ENCODE data around the gene TSTD2.

TSTD2 gene

DNA sequence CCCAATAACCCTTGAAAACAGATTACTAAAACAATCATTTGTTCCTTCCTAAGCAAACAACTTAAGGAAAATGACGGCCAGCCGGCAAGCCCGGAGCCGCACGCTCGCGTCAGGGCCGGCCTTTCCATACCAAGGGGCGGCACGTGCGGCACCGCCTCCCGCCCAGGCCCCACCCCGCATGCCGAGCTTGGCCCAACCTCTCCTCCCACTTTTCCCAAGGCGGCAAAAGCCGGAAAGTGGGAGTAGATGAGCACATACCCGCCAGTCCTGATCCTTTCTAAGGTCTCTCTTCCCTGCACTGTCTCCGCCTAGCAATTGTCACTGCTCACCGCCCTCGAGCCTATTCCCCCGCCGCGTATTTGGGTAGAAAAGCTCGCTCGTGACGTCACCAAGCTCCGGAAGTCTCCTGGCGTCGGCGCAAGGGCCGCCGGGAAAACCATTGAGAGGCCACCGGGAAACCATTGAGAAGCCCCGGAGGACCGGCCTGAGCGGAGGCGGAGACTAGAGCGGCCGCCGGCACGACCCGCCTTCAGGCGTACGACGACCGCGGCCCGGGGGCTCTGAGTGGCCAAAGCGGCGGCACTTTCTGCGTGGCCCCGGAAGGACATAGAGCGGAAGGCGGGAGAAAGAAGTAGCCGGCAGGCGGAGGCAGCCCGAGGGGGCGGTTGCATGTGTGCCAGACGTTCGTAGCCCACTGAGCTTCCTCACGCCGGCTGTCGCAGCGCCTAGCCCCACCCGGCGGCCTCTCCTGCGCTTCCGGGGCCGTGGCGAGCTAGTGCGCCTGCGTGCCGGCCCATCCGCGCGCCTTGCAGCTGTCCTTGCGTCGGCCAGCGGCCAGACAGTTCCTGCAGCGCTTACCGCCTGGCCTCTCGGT is at the start of gene TSTD2, which contains the start of gene NCBP1:
TSTD2 (minus strand) TSS at position 384 of the 874 bp plus-strand sequence. CDS start 5,806 bp downstream, outside the sequence.
NCBP1 (plus strand) TSS at position 837 of the 874 bp plus-strand sequence. CDS start 61 bp downstream, outside the sequence.
- peak; percentile 50 to 97 for DNase-seq (ENCODE audit: low read depth in 1 of 2, low spot score in 1 of 2)
- no peak for TF ChIP-seq JUND (IDR thresholded peaks at IDR 0.05; ENCODE audit: low read depth)
- in situ Hi-C loops (cut with HindIII; ENCODE audit: low pct_unique_long_range_greater_than_20kb, low sequenced_read_pairs), result no loop called here

DNA sequence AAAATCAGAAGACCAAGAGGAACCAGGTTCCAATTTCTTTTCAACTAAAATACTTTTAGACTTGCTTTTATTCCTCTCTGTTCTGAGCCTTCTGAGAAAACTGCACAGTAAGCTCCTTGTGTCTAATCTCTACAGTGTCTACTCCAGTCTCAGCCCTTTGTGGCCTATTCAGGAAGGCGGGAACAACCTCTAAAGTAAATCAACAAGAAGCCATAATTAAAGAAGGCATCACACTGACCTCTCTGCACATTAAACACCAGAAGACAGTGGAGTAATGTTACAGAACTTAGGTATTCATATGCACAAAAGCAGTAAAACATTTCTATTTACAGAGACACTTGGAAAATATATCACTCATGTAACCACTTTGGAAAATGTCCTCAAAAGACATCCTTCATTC is 49.1 kb upstream of the TSTD2 start:
- in situ Hi-C loops (cut with HindIII; ENCODE audit: low pct_unique_long_range_greater_than_20kb, low sequenced_read_pairs), result no loop called here
- no peak for TF ChIP-seq JUND (IDR thresholded peaks at IDR 0.05; ENCODE audit: low read depth)
- DNase-seq (ENCODE audit: low read depth in 1 of 2, low spot score in 1 of 2), result no peak

DNA sequence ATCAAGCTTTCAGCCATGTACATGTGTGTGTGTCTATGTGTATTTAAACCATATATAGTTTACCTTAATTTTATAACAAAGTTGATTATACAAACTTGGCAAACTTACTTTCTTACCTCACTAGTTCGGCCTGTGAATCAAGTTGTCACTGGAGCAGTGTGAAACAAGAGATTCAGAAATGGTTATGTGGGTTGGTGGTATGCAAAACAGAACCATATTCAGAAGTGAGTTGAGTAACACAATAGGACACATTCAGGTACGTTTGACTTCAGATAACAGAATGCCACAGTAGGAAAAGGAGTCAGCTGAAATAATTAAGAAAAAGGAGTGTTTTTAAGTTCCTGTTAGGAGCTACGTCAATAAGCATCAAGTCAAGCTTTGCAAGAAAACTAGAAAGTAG is 42.5 kb upstream of the TSTD2 start:
- TF ChIP-seq JUND (IDR thresholded peaks at IDR 0.05; ENCODE audit: low read depth), result no peak
- in situ Hi-C loops (cut with HindIII; ENCODE audit: low pct_unique_long_range_greater_than_20kb, low sequenced_read_pairs), result no loop called here

DNA sequence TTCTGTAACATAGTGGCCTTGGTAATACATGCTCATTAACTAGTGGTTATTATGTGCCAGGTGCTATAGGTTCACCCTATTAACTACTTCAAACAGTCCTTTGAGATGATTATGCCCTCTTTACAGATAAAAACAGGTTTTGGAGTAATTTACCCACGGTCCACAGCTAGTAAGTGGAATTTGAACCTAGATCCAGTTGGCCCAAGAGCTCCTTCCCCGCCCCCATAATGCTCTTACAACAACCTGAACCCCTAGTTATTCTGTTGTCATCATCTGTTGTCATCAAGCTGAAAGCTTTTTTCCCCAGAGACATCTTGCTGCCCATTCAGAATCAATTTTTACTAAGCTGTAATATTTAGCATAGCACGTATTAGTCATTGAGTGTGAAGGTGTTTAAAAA is 40.8 kb upstream of the TSTD2 start:
- DNase-seq (ENCODE audit: low read depth in 1 of 2, low spot score in 1 of 2), result no peak
- TF ChIP-seq JUND (IDR thresholded peaks at IDR 0.05; ENCODE audit: low read depth), result no peak
- in situ Hi-C loops (cut with HindIII; ENCODE audit: low pct_unique_long_range_greater_than_20kb, low sequenced_read_pairs), result no loop called here

More for the DNA sequence above, 42.5 kb upstream of the TSTD2 start:
- no peak for DNase-seq (ENCODE audit: low read depth in 1 of 2, low spot score in 1 of 2)

DNA sequence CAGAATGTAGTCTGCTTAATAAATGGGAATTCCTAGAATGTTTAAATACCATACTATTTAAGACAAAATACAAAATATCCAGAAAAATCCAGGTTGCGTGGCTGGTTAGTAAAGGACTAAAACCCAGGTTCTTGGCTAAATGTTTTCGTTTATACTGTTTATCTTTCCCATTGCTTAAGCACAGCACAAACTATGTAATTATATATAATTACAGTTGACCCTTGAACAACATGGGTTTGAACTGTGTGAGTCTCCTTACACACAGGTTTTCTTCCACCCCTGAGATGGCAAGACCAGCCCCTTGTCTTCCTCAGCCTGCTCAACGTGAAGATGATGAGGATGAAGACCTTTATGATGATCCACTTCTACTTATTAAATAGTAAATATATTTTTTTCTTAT is 39.2 kb upstream of the TSTD2 start:
- in situ Hi-C loops (cut with HindIII; ENCODE audit: low pct_unique_long_range_greater_than_20kb, low sequenced_read_pairs), result no loop called here
- no peak for TF ChIP-seq JUND (IDR thresholded peaks at IDR 0.05; ENCODE audit: low read depth)
- DNase-seq (ENCODE audit: low read depth in 1 of 2, low spot score in 1 of 2), result no peak

DNA sequence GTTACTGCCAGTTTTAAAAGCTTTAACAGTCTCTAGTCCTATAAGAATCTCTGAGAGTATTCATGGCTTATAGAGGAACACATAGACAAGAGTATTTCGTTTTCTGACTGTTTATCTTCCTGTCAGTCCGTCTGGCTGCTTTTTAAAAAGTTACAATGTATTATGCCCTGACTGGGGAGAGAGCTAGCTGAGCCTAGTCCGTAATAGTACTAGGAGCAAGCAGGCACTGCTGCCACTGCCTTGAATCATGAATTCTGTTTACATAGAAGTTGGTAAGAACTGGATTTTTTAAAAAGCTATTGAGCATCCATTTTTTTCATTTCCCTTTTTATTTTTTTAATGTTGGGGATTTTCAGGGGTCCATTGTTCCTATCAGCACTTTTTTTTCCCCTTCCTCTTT is 37.4 kb upstream of the TSTD2 start:
- in situ Hi-C loops (cut with HindIII; ENCODE audit: low pct_unique_long_range_greater_than_20kb, low sequenced_read_pairs), result no loop called here

DNA sequence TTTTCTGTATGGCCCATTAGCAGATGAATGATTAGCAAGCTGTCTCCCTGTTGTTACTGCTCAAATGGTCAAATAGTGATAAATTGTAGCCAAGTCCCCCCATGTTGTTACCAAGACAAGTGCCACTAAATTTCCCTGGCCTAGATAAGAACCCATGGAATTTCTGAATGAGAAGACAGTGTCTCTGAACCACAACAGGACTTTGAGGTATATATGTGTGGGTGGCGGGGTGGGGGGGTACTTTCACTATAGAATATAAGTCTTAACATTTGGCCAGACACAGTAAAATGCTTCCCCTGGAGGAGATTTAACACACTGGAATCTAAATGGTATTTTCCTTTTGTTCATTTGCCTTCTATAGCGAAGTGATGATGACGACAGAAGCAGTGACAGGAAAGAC is 35.3 kb upstream of the TSTD2 start:
- no peak for TF ChIP-seq JUND (IDR thresholded peaks at IDR 0.05; ENCODE audit: low read depth)
- no peak for DNase-seq (ENCODE audit: low read depth in 1 of 2, low spot score in 1 of 2)
- in situ Hi-C loops (cut with HindIII; ENCODE audit: low pct_unique_long_range_greater_than_20kb, low sequenced_read_pairs), result no loop called here

More for the DNA sequence above, 37.4 kb upstream of the TSTD2 start:
- DNase-seq (ENCODE audit: low read depth in 1 of 2, low spot score in 1 of 2), result no peak
- no peak for TF ChIP-seq JUND (IDR thresholded peaks at IDR 0.05; ENCODE audit: low read depth)

DNA sequence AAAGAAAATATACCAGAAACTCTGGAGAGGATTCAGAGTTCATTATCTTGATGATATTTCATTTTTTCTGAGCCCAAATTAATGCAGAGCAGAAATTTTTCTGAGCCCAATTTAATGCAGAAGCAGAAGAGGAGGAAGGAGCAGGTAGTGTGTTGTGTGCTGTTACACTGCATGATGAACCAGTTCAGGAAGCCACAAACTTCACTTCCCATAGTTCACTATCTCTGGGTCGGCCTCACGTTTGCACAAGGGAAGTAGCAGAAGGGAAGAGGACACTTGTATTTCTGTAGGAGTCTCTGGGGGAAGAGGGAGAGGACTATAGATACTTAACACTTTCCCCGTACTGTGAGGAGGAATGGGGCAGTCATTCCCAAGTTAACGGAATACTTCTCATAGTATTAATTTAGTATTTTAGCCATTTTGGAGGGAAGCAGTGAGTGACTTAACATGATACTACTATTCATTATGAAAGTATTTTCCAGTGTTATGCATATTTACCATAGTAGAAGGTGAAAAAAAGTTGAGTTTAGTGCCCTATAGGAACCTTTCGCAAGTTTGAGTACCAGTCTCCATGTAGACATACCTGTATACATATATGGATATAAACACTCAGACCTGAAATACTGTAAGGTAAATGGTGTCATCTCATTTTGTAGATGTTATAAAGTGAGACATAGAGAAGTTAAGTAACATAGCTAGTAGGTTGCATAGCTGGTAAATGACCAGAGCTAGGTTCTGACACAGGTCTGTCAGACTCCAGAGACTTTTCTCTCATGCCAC is 33.9 kb upstream of the TSTD2 start:
- no peak for DNase-seq (ENCODE audit: low read depth in 1 of 2, low spot score in 1 of 2)
- no peak for TF ChIP-seq JUND (IDR thresholded peaks at IDR 0.05; ENCODE audit: low read depth)
- in situ Hi-C loops (cut with HindIII; ENCODE audit: low pct_unique_long_range_greater_than_20kb, low sequenced_read_pairs), result no loop called here

DNA sequence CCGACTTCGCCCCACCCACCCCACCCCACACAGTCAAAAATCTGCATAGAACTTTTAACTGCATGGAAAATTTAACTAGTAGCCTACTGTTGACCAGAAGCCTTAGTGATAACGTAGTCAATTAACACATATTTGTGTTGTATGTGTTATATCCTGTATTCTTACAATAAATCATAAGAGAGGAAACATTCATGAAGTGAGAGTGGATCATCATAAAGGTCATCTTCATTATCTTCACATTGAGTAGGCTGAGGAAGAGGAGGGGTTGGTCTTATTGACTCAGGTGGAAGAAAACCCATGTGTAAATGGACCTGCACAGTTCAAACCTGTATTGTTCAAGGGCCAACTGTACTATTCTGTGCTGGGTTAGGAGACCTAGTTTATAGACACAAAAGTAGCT is 32.6 kb upstream of the TSTD2 start:
- in situ Hi-C loops (cut with HindIII; ENCODE audit: low pct_unique_long_range_greater_than_20kb, low sequenced_read_pairs), result no loop called here
- no peak for DNase-seq (ENCODE audit: low read depth in 1 of 2, low spot score in 1 of 2)
- TF ChIP-seq JUND (IDR thresholded peaks at IDR 0.05; ENCODE audit: low read depth), result no peak

DNA sequence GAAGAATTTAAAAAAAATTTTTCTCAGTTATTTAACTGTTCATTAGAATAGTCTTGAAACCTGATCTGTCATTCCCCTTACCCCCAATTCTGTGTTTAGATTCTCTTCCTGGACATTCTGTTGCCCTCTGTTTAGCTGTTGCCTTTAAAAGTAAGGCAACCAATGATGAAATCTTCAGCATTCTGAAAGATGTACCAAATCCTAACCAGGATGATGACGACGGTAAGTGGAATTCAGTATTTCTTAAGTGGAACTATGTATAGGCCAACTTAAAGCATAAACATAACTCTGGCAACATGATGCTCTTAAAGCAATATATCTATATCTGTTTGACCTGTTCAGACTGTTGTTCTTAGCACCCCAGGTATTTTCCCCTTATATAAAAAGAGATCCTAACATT is 27.7 kb upstream of the TSTD2 start:
- TF ChIP-seq JUND (IDR thresholded peaks at IDR 0.05; ENCODE audit: low read depth), result no peak
- in situ Hi-C loops (cut with HindIII; ENCODE audit: low pct_unique_long_range_greater_than_20kb, low sequenced_read_pairs), result no loop called here
- DNase-seq (ENCODE audit: low read depth in 1 of 2, low spot score in 1 of 2), result no peak

DNA sequence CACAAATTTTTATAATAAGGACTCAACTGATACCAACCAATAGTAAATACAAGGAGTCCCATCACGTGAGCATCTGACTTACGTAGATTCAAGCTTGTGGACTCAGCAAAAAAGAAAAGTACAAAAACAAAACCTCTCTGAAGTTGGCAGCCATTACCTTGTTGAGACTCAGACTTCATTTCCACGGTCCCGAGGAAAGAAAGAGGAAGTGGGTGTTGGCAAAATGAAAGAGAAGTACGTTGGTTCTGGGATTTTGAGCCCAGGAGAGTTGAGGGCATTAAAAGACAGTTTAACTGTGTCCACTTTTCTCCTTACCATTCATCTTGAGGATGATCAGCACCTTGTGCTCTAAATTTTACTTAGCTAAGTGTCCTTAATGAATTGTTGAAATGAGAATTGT is 27.2 kb upstream of the TSTD2 start:
- no peak for DNase-seq (ENCODE audit: low read depth in 1 of 2, low spot score in 1 of 2)
- in situ Hi-C loops (cut with HindIII; ENCODE audit: low pct_unique_long_range_greater_than_20kb, low sequenced_read_pairs), result no loop called here
- no peak for TF ChIP-seq JUND (IDR thresholded peaks at IDR 0.05; ENCODE audit: low read depth)

DNA sequence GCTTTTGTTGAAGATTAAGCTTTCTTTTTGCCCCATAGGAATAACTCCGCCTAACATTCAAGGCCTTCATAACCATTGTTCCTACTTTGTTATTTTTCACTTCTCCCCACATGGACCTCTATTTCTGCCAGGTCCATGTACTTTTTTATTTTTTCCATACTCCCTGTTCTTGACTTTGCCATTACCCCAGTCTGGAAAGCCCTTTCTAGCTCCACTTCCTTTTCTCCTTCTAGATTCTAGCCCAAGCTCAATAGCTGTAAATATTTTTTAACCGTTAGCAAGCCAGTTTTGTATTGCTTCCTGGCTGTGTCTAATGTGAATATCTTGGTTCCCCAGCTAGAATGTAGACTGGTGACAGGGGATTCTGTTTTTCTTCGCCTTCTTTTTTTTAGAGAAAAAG is 26.6 kb upstream of the TSTD2 start:
- in situ Hi-C loops (cut with HindIII; ENCODE audit: low pct_unique_long_range_greater_than_20kb, low sequenced_read_pairs), result no loop called here
- DNase-seq (ENCODE audit: low read depth in 1 of 2, low spot score in 1 of 2), result no peak
- TF ChIP-seq JUND (IDR thresholded peaks at IDR 0.05; ENCODE audit: low read depth), result no peak

DNA sequence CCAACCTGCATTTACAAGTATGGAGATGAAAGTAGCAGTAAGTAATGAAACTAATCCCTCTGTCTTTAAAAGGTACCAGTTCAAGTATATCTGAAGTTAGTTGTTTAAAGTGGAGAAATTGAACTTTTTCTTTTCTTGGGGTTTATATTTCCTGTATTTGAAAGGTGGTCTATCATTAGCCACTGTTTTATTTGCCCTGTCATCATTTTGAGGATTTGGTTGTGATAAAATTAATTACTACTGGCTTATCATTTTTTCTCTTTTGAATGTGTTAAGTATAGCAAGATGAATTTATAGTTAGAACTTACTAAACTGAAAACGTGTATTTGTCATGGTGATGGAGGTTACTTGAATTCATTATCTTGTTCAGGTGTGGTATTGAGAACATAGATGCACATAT is 25.5 kb upstream of the TSTD2 start:
- no peak for DNase-seq (ENCODE audit: low read depth in 1 of 2, low spot score in 1 of 2)
- in situ Hi-C loops (cut with HindIII; ENCODE audit: low pct_unique_long_range_greater_than_20kb, low sequenced_read_pairs), result no loop called here
- no peak for TF ChIP-seq JUND (IDR thresholded peaks at IDR 0.05; ENCODE audit: low read depth)
